ENCODE results near the gene COPS3.

Gene COPS3

DNA sequence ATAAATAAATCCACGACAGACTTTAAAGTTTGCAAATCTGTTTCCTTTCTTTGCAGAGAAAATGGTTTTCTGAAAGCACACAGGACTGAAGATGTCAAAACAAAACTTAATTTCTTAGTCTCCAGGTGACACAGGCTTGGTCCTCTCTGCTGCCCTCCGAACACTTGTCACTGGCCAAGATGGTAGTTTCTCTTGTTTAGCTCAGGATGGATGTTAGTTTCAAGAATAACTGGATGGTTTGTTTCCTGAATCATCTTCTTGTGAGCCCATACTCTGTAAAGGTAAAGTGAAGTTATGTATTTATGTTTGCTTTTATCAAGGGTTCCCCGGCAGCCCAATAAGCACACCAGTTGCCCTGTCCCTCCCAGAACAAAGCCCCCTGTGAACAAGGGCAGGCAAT lies 34.2 kb downstream of the COPS3 start:
- no peak for DNase-seq (ENCODE audit: low read depth in 2 of 3, low spot score in 1 of 3)

DNA sequence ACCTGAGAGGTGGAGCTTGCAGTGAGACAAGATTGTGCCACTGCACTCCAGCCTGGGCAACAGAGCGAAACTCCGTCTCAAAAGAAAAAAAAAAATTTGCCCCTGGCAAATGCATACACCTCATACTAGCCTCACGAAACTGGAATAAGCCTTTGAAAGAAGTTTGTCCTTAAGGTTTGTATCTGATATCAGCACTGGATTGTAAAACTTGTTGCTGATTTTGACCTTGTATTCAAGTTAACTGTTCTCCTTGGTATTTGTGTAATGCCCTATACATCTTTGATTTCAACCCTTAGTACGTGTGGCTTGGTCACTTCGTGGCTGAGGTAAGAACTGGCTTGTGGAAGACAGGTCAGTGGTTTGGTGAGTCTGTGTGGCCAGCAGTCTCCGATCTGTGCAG lies 37.9 kb downstream of the COPS3 start:
- no peak for DNase-seq (ENCODE audit: low read depth in 2 of 3, low spot score in 1 of 3)

GRCh38 chr17:17242246-17242645 lies 38.8 kb downstream of the COPS3 start:
- no peak for DNase-seq (ENCODE audit: low read depth in 2 of 3, low spot score in 1 of 3)

GRCh38 chr17:17241656-17242055 lies 39.4 kb downstream of the COPS3 start:
- DNase-seq (ENCODE audit: low read depth in 2 of 3, low spot score in 1 of 3) = no peak

DNA sequence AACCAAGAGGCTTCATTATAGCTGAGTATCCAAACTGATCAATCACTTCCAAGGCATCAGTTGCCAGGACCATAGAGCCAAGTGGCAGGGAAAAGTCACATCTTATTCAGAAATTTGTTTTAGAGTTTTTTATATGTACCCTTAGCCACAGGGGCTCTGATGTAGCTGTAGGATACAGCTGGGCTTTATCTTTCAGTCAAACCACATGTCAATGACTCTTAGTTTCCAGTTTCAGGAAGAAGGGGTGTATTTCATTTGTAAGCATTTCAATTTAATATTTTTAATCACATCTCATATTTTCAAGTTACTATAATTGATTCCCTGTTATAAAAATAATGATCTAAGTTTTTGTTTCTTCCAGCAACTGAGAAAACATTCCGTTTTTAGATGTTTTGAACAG lies 41.2 kb downstream of the COPS3 start:
- no peak for DNase-seq (ENCODE audit: low read depth in 2 of 3, low spot score in 1 of 3)

DNA sequence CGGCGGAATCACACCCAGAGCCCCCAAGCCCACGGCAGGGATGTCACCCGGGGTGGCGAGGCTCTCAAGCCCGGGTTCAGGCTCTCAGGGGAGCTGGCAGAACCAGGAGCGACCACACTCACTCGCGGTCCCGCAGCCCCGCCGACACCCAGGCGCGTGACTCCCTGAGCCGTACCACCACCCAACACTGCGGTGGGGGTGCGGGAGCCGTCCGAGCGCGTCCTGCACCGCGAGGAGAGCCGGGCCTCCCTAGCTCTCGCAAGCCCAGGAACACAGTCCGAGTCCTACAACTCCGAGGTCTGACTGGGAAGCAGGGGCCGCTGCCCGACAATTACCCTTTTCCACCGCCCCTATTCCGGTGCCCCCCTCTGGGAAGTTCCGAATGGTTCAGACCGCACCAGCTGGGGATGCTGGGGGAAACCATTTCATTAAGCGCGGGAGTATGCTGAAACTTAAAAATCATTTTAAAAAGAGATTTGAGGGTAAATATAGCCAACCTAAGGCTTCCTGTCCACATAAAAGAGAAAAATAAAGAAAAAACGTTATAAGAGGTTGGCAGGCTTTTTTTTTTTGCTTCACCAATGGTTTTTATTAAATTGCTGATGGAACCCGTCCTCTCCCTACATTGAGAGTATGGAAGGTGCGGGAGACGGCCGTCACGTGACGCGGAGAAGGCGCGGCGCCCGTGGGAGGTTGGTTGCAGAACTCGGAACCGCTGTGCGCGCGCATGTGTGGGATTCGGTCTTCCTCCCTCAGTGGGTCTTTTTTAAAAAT lies 43.8 kb downstream of the COPS3 start, which contains the start of gene FLCN:
Gene FLCN, minus strand, starts transcription at position 143 of the 774 bp plus-strand sequence. CDS start 9,031 bp downstream, outside the sequence.
- peak; percentile 72 to 88 (median 79) for DNase-seq (ENCODE audit: low read depth in 2 of 3, low spot score in 1 of 3)

- DNase-seq (ENCODE audit: low read depth in 2 of 3, low spot score in 1 of 3) = no peak
Measured at GRCh38 chr17:17236295-17237025, 44.6 kb downstream of the COPS3 start.

DNA sequence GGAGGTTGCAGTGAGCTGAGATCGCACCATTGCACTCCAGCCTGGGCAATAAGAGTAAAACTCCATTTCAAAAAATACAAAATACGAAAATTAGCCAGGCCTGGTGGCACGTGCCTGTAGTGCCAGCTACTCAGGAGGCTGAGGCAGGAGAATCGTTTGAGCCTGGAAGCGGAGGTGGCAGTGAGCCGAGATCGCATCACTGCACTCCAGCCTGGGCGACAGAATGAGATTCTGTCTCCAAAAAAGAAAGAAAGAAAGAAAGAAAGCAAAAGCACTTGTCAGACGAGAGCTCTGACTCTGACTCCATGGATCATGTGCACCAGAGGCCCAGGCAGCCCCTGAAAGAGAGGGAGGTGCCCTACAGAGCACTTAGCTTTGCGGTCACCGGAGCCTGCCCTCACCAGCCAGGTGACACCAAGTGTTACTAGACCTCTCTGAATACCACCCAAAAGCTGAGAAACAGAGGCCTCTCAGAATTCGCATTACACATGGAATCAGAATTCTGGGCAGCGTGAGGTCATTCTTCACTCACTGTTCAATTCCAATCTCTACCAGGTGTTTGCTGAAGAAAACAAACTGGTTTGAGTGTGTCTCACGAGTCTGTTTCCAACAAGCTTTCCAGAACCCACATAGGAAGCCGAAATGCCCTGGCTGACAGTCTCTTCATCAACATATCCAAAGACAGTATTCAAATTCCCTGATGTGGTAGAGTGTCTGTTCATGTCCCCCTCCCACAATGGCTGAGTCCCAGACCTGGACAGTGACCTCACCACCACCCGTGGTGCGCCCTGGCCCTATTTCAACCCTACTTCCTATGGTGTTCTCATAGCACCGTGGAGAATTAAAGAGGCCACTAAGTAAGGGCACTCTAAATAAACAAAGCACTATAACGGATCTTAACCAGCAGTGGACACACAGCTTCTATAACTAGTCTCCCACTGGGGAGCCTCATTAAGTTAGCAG lies 45.6 kb downstream of the COPS3 start:
- DNase-seq (ENCODE audit: low read depth in 2 of 3, low spot score in 1 of 3) = no peak

DNA sequence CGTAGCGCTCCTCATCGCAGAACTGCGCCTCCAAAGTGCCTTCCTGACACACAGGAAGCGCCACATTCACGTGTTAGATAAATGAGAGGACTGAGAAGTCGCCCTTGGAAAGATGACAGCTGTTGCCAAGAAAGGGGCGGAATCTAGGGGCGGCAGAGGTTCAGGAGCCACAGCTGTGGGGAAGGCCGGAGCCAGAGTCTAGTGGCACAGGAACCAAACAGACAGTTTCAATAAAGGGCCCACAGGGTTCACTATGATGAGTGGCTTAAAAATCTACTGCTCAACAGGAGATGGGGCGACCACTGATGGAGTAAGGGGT lies 48.8 kb downstream of the COPS3 start:
- DNase-seq (ENCODE audit: low read depth in 2 of 3, low spot score in 1 of 3) = no peak

DNA sequence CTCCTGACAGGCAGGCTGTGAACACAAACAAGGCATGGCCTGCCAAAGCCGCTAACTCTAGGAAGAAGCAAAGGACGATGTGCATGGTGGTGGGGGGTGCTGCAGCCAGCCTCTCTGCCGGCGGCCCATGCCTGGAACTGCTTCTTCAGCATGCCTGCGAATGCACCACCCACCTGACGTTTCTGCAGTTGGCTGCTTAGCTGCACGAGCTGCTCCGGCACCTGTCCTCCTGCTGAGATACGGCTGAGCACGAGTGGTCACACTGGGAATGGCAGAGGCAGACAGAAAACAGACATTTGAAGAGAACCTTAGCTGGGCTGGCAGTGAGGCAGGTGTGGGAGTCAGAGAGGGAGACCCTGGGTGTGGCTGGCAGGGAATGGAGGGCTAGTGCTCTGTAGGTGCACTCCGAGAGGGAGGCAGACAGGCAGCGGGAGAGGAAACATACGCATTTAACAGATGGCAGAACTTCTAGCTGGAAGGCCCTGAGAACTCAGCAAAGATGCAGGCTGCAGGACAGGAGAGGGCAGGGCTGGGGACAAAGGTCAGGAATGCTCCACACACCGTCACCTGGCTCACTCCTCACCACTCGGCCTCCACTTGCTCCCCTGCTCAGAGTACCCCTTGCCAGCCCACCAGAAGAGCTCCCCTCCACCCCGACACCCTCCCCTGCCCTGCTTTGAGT lies 49.3 kb downstream of the COPS3 start:
- no peak for DNase-seq (ENCODE audit: low read depth in 2 of 3, low spot score in 1 of 3)

DNA sequence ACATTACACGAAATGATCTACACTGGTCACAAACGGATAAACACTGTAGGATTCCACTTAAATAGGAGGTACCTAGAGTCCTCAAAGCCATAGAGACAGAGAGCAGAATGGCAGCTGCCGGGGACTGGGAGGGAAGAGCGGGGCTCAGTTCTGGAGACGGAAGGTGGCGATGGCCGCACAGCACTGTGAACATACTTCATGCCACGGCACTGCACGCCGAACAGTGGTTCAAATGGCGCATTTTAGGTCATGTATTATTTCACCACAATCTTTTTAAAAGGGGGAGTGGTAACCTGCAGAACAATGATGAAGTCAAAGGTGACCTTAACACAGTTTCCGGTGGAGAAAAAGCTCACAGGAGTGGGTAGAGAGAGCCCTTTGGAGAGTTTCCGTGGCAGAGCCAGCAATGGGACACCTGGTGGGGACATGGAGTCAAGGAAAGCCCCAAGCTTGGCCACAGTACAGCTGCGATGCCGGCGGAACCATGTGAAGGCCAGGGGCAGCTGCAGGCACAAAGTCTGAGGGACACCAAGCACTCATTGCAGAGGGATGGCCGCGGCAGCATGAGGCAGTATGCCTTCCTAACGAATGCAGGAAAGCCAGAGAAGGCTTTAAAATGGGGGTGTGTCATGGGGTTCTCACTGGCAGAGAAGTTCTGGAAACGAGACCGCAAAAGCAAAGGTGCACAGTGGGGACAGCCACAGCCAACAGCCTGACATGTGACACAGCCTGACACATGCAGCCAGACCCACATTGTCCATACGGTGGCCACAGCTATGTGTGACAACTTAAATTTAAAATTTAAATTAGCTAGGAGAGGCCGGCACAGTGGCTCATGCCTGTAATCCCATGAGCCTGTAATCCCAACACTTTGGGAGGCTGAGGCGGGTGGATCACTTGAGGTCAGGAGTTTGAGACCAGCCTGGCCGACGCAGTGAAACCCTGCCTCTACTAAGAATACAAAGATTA lies 51.3 kb downstream of the COPS3 start:
- DNase-seq (ENCODE audit: low read depth in 2 of 3, low spot score in 1 of 3) = no peak

DNA sequence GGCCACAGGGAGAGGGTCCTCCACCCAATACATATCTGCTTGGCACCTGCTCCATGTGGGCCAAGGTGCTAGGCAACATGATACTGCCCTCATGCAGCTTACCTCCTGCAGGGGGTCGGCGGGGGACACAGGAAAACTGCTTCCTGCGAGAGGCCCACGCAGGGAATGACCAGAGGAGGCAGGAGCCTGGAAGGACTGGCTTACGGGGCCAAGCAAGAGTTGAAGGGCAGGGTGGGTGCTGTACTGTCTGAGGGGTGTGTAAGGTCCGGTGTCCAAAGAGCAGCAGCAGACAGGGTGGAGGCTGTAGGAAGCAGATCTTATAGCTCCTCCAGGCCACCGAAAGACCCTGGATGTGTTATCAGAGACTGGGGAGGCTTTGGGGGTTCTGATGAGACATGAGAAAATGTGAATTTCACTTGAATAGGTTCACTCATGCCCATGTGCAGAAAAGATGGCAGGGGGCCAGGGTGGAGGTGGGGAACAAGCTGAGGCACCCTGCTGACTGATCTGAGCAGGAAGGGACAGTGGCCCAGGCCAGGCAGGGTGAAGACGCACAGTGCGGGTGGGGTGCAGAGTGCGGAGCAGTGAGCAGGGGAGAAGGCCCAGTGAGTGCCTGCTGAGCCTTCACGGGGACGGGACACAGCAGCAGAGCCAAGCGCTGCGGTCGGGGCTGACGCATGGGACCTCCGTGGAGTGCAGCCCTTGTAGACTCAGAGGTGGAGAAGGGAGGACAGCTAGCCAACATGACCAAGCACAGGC lies 52.3 kb downstream of the COPS3 start:
- no peak for DNase-seq (ENCODE audit: low read depth in 2 of 3, low spot score in 1 of 3)

GRCh38 chr17:17227608-17228520 lies 53.2 kb downstream of the COPS3 start:
- DNase-seq (ENCODE audit: low read depth in 2 of 3, low spot score in 1 of 3) = no peak

GRCh38 chr17:17226451-17227265 lies 54.4 kb downstream of the COPS3 start:
- no peak for DNase-seq (ENCODE audit: low read depth in 2 of 3, low spot score in 1 of 3)

DNA sequence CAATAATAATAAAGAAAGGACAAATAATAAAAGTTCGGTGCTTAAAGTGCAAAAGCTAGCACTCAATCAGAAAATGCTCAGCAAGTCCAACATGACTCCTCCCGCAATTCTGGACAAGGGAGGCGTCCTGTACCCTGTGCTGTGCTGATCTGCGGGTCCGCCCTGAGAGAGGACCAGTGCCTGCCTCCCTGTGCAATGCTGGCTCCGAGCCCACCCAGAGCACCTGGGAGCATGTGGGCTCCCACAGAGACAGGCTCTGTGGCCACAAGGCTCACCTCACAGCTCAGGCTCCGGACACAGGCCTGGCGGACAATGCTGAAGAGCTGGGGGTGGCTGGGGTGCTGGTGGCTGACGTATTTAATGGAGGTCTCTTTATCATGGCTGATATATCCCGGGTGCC lies 55.1 kb downstream of the COPS3 start:
- no peak for DNase-seq (ENCODE audit: low read depth in 2 of 3, low spot score in 1 of 3)

GRCh38 chr17:17224137-17224536 lies 56.9 kb downstream of the COPS3 start:
- no peak for DNase-seq (ENCODE audit: low read depth in 2 of 3, low spot score in 1 of 3)

DNA sequence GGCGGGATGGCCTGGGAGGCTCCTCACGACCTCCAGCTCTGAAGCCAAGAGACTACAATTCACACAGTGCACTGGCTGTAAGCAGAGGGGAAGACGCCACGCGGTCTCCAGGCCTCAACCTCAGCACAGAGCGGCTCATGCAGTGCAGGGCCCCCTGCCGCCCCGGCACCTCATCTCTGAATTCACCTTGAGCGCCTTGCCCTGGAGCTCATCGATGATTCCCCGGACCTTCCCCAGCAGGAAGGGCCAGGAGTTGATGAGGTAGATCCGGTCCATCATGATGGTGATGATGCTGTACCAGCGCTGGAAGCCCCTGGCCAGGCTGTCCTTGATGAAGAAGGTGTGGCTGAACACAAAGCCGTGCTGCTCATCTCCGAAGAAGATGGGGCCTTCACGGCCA lies 57.3 kb downstream of the COPS3 start:
- DNase-seq (ENCODE audit: low read depth in 2 of 3, low spot score in 1 of 3) = no peak

All from stimulated activated CD4-positive, alpha-beta T cell treated with anti-CD3 and anti-CD28 coated beads, Interleukin-12 subunit alpha, Interleukin-12 subunit beta, amount 100 ng/mL, for 48 hours (primary cell).